Measurements from ENCODE around the gene CCDC77. TPM values are rescaled to one million over a fixed set of nuclear protein-coding genes. Genes with fewer than 3 reads are reported as not detected.

Gene CCDC77
- polyA plus RNA-seq, 1 experiment = 7.0 TPM

DNA sequence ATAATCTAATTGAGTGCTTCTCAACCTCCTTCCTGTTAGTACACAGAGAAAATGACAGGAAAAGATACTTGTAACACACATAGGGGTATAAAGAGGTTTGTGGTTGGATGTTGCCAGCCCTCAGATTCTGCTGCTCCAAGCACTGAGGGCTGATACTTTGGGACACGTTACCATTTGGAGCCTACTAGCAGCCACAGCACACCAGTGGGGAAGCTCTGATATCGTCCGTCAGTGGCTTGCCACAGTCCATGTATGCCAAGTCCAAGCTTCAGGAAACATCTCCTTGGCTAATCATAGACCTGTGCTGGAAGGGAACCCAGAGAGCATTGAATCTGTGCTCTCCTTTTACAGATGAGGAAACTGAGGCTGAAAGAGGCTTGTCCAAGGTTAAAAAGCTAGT lies 80.6 kb downstream of the CCDC77 start:
- H3K36me3 ChIP-seq (ENCODE audit: control insufficient read depth, insufficient read depth, low read length) = no peaks in the 10 kb centered on the region
- ChIA-PET POLR2A (no interaction called here), CTCF (interaction anchor here (1.4 kb wide), 1 partner anchor 40 kb away, joined by 3 read pairs; no protein-coding TSS in a partner anchor)
- H3K27me3 ChIP-seq (ENCODE audit: control insufficient read depth, insufficient read depth, low read length) = peaks cover 11% of the 10 kb centered on the region
- no peak overlapping the region for H3K4me3 ChIP-seq (ENCODE audit: low read depth, low read length)
- TF ChIP-seq, protein P1, sequence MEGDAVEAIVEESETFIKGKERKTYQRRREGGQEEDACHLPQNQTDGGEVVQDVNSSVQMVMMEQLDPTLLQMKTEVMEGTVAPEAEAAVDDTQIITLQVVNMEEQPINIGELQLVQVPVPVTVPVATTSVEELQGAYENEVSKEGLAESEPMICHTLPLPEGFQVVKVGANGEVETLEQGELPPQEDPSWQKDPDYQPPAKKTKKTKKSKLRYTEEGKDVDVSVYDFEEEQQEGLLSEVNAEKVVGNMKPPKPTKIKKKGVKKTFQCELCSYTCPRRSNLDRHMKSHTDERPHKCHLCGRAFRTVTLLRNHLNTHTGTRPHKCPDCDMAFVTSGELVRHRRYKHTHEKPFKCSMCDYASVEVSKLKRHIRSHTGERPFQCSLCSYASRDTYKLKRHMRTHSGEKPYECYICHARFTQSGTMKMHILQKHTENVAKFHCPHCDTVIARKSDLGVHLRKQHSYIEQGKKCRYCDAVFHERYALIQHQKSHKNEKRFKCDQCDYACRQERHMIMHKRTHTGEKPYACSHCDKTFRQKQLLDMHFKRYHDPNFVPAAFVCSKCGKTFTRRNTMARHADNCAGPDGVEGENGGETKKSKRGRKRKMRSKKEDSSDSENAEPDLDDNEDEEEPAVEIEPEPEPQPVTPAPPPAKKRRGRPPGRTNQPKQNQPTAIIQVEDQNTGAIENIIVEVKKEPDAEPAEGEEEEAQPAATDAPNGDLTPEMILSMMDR (IDR thresholded peaks at IDR 0.05; ENCODE audit: insufficient read depth, low read depth, low read length) = no peak
- DNase-seq (ENCODE audit: low read depth) = no peak

DNA sequence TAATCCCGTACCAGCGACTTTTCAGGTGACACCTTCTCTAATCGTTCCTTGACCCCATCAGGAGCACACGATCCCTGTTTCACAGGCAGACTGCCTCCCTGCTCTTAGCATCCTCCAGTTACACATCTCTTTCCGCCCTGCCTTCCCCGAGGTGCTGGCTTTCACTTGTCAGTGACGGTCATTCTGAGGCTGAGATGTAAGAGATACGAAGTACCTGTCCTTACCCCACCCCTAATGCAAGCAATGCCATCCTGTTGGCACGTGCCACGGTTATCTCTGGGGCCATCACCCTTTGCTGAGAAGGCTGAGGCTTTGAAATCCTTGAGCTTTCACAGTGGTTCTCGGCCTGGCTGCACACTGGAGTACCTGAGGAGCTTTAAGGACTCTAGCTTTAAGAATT lies 82.7 kb downstream of the CCDC77 start:
- no peak for DNase-seq (ENCODE audit: low read depth)
- POLR2A ChIA-PET = no interaction called here
- H3K4me3 ChIP-seq (ENCODE audit: low read depth, low read length) = no peak overlapping the region
- TF ChIP-seq, protein P1 (IDR thresholded peaks at IDR 0.05; ENCODE audit: insufficient read depth, low read depth, low read length) = no peak
- CTCF ChIA-PET = interaction anchor here (0.7 to 1.2 kb wide), 3 partner anchors 9 to 32 kb away, joined by 3 to 5 read pairs (median 3); no protein-coding TSS in a partner anchor
- no peaks in the 10 kb centered on the region for H3K36me3 ChIP-seq (ENCODE audit: control insufficient read depth, insufficient read depth, low read length)
- peaks cover 11% of the 10 kb centered on the region for H3K27me3 ChIP-seq (ENCODE audit: control insufficient read depth, insufficient read depth, low read length)

DNA sequence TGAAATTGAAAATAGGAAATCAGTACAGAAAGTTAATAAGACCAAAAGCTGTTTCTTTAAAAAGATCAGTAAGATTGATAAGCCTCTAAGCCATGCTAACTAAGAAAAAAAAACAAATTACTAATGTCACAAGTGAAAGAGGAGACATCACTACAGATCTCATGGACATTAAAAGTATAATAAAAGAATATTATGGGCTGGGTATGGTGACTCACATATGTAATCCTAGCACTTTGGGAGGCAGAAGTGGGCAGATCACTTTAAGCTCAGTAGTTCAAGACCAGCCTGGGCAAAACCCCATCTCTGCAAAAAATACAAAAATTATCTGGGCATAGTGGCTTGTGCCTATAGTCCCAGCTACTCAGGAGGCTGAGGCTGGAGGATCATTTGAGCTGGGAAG lies 88.8 kb downstream of the CCDC77 start:
- ChIA-PET CTCF (no interaction called here), POLR2A (no interaction called here)
- no peak for DNase-seq (ENCODE audit: low read depth)
- H3K4me3 ChIP-seq (ENCODE audit: low read depth, low read length) = no peak overlapping the region
- TF ChIP-seq, protein P1 (IDR thresholded peaks at IDR 0.05; ENCODE audit: insufficient read depth, low read depth, low read length) = no peak
- peaks cover 1% of the 10 kb centered on the region; the same call in 1 of the 2 replicates for H3K27me3 ChIP-seq (ENCODE audit: control insufficient read depth, insufficient read depth, low read length)
- no peaks in the 10 kb centered on the region for H3K36me3 ChIP-seq (ENCODE audit: control insufficient read depth, insufficient read depth, low read length)

Other genes starting within 250 kb of the CCDC77 start
- gene SLC6A12, start 187.5 kb upstream of the CCDC77 start, polyA plus RNA-seq (2011; rRNA removed) = not detected in 2 replicates
- 0.09 TPM in 1 of 2 replicates, not detected in the other for gene SLC6A13, start 138.8 kb upstream of the CCDC77 start, polyA plus RNA-seq (2011; rRNA removed)
- gene KDM5A, start 12.3 kb upstream of the CCDC77 start, polyA plus RNA-seq (2011; rRNA removed) = 26.1 and 27.6 TPM in 2 replicates
- 0.05 TPM in 1 of 2 replicates, not detected in the other for gene B4GALNT3, start 58.3 kb downstream of the CCDC77 start, polyA plus RNA-seq (2011; rRNA removed)